Measurements from ENCODE around the gene STRIT1. TPM values are rescaled to one million over a fixed set of nuclear protein-coding genes. Genes with fewer than 3 reads are reported as not detected.

The STRIT1 gene
- total and polyA plus RNA-seq, 9 of the 15 experiments (the other 6 are each of a cell fraction or from before 2014, with no cell fraction given): not detected

- no peak overlapping the region for H3K9ac ChIP-seq (ENCODE audit: insufficient read depth in 1 of 2, low read depth in 2 of 2, low read length in 2 of 2)
- 72% methylated on average over 2 of the region's 2 CpGs for WGBS (ENCODE audit: insufficient coverage, low coverage, missing lambda C conversion rate)
- no TSS peak for BruUV-seq (replicated peaks)
- CTCF ChIA-PET (ENCODE audit: low intra/inter-chr PET ratio): no interaction called here
- intact Hi-C loops (cut with micrococcal nuclease) (loop anchor here (10.0 kb wide), 1 partner anchor 60 kb away; no protein-coding TSS in a partner anchor), in situ Hi-C loops (cut with MboI) (no loop called here)
- H2AFZ ChIP-seq (ENCODE audit: low read depth, low read length): no peak overlapping the region
- no peak overlapping the region for H3K4me3 ChIP-seq
- H3K27me3 ChIP-seq (ENCODE audit: control insufficient read depth in 2 of 2, insufficient read depth in 2 of 2, low read length in 2 of 2): no peaks in the 10 kb centered on the region
- H3K27ac ChIP-seq (ENCODE audit: extremely low read depth, low read depth, low read length): no peak overlapping the region
- no peaks in the 10 kb centered on the region for H3K9me1 ChIP-seq (ENCODE audit: control insufficient read depth, insufficient read depth, low read length)
- no peak overlapping the region for H3K4me2 ChIP-seq (ENCODE audit: insufficient read depth, low read length)
- TF ChIP-seq EGR1 (conservative IDR thresholded peaks at IDR 0.05) (0 out of 2 replicates have a peak, but pooled peaks have one; percentile 32), NUFIP1 (IDR thresholded peaks at IDR 0.05; ENCODE audit: partially characterized antibody) (no peak)
- H3K4me1 ChIP-seq (replicated peaks in 1 of 2; ENCODE audit: control insufficient read depth in 2 of 2, insufficient read depth in 2 of 2, low read length in 2 of 2): peaks cover 4 to 16% of the 10 kb centered on the region in 2 experiments; a peak in 3 of 5 replicates
- H3K9me3 ChIP-seq (replicated peaks; ENCODE audit: control insufficient read depth, insufficient read depth, low read depth, low read length): peaks cover 5% of the 10 kb centered on the region
- DNase-seq (ENCODE audit: extremely low read depth in 1 of 4, low spot score in 3 of 4) (peak in 1 of 4 experiments; percentile 30), FAIRE-seq (no peak), ATAC-seq (no peak)
- POLR2A ChIA-PET: interaction anchor here (1.0 kb wide), 1 partner anchor 25 kb away, joined by 5 read pairs; no protein-coding TSS in a partner anchor
- no peaks in the 10 kb centered on the region for H3K79me2 ChIP-seq (ENCODE audit: control insufficient read depth, insufficient read depth, low read length)
- H4K20me1 ChIP-seq (replicated peaks; ENCODE audit: control insufficient read depth, insufficient read depth, low read length): no peaks in the 10 kb centered on the region
- no peaks in the 10 kb centered on the region for H3K36me3 ChIP-seq (ENCODE audit: control insufficient read depth, insufficient read depth, low read length)
Observed at GRCh38 chr3:155254445-155254844, 39.0 kb downstream of the STRIT1 start.

- peak overlapping the region; percentile 66; the same call in 1 of the 2 replicates for H2AFZ ChIP-seq (ENCODE audit: low read depth, low read length)
- no peak overlapping the region for H3K9ac ChIP-seq (ENCODE audit: insufficient read depth in 1 of 2, low read depth in 2 of 2, low read length in 2 of 2)
- no peaks in the 10 kb centered on the region for H3K9me1 ChIP-seq (ENCODE audit: control insufficient read depth, insufficient read depth, low read length)
- CTCF ChIA-PET (ENCODE audit: low intra/inter-chr PET ratio): no interaction called here
- POLR2A ChIA-PET: no interaction called here
- peak overlapping the region; percentile 12; the same call in 1 of the 3 replicates for H3K27ac ChIP-seq (ENCODE audit: extremely low read depth, low read depth, low read length)
- intact Hi-C loops (cut with micrococcal nuclease) (loop anchor here (10.0 kb wide), 1 partner anchor 62 kb away; no protein-coding TSS in a partner anchor), in situ Hi-C loops (cut with MboI) (no loop called here)
- no peaks in the 10 kb centered on the region for H3K79me2 ChIP-seq (ENCODE audit: control insufficient read depth, insufficient read depth, low read length)
- H3K9me3 ChIP-seq (replicated peaks; ENCODE audit: control insufficient read depth, insufficient read depth, low read depth, low read length): peaks cover 8% of the 10 kb centered on the region
- H3K36me3 ChIP-seq (ENCODE audit: control insufficient read depth, insufficient read depth, low read length): no peaks in the 10 kb centered on the region
- DNase-seq (ENCODE audit: extremely low read depth in 1 of 4, low spot score in 3 of 4) (peak in 1 of 4 experiments; percentile 54), ATAC-seq (peak; percentile 73), FAIRE-seq (no peak)
- no peak overlapping the region for H3K4me3 ChIP-seq
- no peaks in the 10 kb centered on the region for H3K27me3 ChIP-seq (ENCODE audit: control insufficient read depth in 2 of 2, insufficient read depth in 2 of 2, low read length in 2 of 2)
- no peak overlapping the region for H3K4me2 ChIP-seq (ENCODE audit: insufficient read depth, low read length)
- H4K20me1 ChIP-seq (replicated peaks; ENCODE audit: control insufficient read depth, insufficient read depth, low read length): no peaks in the 10 kb centered on the region
- 10% methylated on average over 3 of the region's 3 CpGs for WGBS (ENCODE audit: insufficient coverage, low coverage, missing lambda C conversion rate)
- no TSS peak for BruUV-seq (replicated peaks)
- H3K4me1 ChIP-seq (replicated peaks in 1 of 2; ENCODE audit: control insufficient read depth in 2 of 2, insufficient read depth in 2 of 2, low read length in 2 of 2): peaks cover 4 to 22% of the 10 kb centered on the region in 2 experiments; a peak in 3 of 5 replicates
- TF ChIP-seq JUN (IDR thresholded peaks at IDR 0.05; ENCODE audit: borderline replicate concordance, low read depth, low read length) (peak; percentile 49; the same call in 1 of the 2 replicates), JUN (CRISPR knock-in tag; IDR thresholded peaks at IDR 0.05; ENCODE audit: borderline replicate concordance) (no peak), GTF2A2 (tag; IDR thresholded peaks at IDR 0.05) (no peak), FOSL1 (tag; conservative IDR thresholded peaks at IDR 0.05) (peak; percentile 78), SIN3B (IDR thresholded peaks at IDR 0.05; ENCODE audit: low read depth) (no peak), CHAMP1 (IDR thresholded peaks at IDR 0.05) (peak; percentile 55; the same call in 1 of the 2 replicates), MEIS2 (IDR thresholded peaks at IDR 0.05; ENCODE audit: partially characterized antibody) (peak; percentile 47)
- TF ChIP-seq, protein P1, sequence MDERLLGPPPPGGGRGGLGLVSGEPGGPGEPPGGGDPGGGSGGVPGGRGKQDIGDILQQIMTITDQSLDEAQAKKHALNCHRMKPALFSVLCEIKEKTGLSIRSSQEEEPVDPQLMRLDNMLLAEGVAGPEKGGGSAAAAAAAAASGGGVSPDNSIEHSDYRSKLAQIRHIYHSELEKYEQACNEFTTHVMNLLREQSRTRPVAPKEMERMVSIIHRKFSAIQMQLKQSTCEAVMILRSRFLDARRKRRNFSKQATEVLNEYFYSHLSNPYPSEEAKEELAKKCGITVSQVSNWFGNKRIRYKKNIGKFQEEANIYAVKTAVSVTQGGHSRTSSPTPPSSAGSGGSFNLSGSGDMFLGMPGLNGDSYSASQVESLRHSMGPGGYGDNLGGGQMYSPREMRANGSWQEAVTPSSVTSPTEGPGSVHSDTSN (CRISPR knock-in tag; IDR thresholded peaks at IDR 0.05; ENCODE audit: low read depth): no peak
- TF ChIP-seq, protein P1 (tag; conservative IDR thresholded peaks at IDR 0.05; ENCODE audit: low read depth): 0 out of 2 replicates have a peak, but pooled peaks have one; percentile 9
Observed at GRCh38 chr3:155252535-155252934, 40.9 kb downstream of the STRIT1 start.
